GM18951 (cell line): ENCODE results near the gene ARHGEF19.

Experiments
- POLR2A ChIP-seq: IDR thresholded peaks from 4 replicates; pipeline ENCODE4 v1.6.1; 2011; ENCODE audit warnings: mild to moderate bottlenecking; ENCODE audit not compliant: insufficient read length, insufficient read depth; ENCODE audit errors: extremely low read depth
- in situ Hi-C: fragments of 300-500 bp; cut with MboI; formaldehyde crosslinking; loops from one replicate; pipeline ENCODE4 v1.12.0; 2022; ENCODE audit warnings: low sequenced_read_pairs, mixed read lengths, inconsistent platforms; ENCODE audit not compliant: unreplicated experiment

ARHGEF19 gene

DNA sequence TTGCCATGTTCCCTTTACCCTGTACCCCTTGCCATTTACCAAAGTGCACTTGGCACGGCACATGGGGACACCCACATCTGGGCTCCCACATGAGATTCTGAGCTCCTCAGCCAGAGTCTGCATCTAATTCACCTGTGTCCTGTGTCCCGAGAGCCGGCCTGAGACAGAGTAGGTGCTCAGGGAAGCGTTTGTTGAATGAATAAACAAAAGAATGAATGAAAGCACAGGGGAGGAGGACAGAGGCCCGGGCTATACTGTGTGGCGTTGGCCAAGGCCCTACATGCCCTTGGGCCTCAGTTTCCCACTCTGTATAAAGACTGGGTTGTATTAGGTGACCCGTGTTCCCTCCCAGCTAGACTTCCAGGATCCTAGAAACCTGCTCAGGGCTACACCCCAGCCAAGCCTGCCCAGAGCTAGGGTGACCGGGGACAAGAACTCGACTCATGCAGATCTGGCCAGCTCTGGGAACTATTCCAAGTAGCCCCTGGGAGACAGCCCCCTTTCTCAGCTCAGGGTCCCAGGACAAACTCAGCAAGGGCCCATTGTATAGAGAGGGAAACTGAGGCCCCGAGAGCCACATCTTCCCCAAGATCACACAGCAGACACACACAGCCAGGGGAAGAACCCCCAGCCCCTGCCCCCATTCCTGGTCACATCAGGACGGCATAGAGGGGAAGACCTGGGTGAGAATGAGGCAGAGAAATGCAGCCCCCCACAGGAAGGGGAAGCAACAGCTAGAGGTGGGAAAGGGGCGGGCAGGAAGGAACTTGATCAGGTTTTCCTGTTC lies 62.6 kb downstream of the ARHGEF19 start:
- TF ChIP-seq POLR2A: no peak
- in situ Hi-C loops: no loop called here

DNA sequence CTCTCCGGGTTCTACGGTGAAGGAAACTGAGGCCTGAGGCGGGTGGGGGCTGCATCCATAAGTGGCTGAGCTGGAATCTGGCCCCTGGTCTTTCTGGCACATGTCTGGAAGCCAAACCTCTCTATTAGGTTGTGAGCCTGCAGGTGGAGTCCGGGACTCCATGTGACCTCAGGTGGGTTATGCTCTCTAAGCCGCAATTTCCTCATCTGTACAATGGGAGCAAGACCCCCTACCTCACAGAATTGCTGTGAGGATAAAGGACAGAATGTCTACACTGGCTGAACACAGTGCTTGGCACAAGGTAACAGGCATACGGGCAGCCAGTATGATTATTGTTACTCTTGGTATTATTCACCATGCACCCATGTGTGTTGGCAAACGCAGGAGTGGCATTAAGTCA lies 63.3 kb downstream of the ARHGEF19 start:
- in situ Hi-C loops: no loop called here
- no peak for TF ChIP-seq POLR2A

DNA sequence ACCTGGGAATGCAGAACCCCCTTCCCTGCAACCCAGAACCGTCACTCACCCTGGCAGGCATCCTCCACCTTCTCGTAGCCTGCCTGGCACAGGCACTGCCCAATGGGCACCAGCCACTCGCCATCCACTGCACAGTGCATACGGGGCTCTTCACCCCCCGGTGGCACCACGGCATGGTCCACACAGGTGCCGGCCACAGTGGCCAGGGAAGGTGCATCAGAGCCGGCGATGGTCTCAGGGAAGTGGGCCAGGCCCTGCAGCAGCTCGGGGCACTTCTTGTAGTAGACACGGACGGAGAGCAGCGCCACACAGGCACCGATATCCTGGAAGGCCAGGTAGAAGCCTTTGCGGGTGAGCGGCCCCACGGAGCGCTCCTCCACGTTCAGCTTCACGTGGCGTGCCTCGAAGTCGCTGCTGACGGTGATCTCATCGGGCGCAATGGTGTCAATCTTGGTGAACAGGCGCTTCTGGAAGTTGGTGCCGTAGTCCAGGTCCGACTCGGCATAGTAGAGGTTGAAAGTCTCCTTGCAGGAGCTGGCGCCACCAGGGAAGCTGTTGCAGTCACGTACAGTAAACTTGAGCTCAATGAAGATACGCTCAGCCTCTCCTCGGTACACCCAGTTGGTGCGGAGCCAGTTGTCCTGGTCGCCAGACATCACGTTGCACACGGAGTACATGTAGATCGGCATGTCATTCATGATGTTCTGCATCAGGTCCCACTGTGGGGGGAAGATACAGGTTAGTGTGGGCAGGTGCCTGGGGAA lies 63.9 kb downstream of the ARHGEF19 start:
- TF ChIP-seq POLR2A: no peak
- in situ Hi-C loops: no loop called here
